Measurements from ENCODE around the gene HESX1. TPM values are rescaled to one million over a fixed set of nuclear protein-coding genes. Genes with fewer than 3 reads are reported as not detected.

HESX1 gene
- total RNA-seq, 1 donor from 2014 or later = not detected

Other genes with a start within 250 kb of the HESX1 start
- not detected for gene SPATA12, start 139.3 kb downstream of the HESX1 start, total RNA-seq
- 3.5 TPM for gene IL17RD, start 34.6 kb downstream of the HESX1 start, total RNA-seq
- 40.9 TPM for gene APPL1, start 27.8 kb upstream of the HESX1 start, total RNA-seq
- gene ASB14, start 92.7 kb upstream of the HESX1 start, total RNA-seq = not detected

All from mesenteric fat pad (tissue), 1 donor.